ENCODE measurements around the gene MVB12A. TPM values are rescaled to one million over a fixed set of nuclear protein-coding genes. Genes with fewer than 3 reads are reported as not detected.

Gene MVB12A
- total and polyA plus RNA-seq, 2 experiments from 2014 or later, result 36.6 to 60.3 TPM

DNA sequence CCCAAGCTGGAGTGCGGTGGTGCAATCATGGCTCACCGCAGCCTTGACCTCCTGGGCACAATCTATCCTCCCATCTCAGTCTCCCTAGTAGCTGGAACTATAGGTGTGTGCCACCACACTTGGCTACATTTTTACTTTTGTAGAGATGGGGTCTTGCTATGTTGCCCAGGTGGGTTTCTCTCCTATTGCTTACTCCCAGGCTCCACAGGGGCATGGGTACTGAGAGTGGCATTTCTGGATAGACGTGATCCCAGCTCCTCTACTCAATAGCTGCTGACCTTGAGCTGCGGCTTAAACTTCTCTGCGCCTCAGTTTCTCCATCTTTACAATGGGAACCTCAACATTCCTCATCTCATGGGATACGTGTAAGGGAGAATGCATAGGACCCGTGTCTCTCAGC lies 11.6 kb downstream of the MVB12A start:
- no peaks in the 10 kb centered on the region for H3K79me2 ChIP-seq (replicated peaks; ENCODE audit: insufficient read depth)
- no peaks in the 10 kb centered on the region for H3K9me2 ChIP-seq (ENCODE audit: insufficient read depth)
- TF ChIP-seq, protein P1, sequence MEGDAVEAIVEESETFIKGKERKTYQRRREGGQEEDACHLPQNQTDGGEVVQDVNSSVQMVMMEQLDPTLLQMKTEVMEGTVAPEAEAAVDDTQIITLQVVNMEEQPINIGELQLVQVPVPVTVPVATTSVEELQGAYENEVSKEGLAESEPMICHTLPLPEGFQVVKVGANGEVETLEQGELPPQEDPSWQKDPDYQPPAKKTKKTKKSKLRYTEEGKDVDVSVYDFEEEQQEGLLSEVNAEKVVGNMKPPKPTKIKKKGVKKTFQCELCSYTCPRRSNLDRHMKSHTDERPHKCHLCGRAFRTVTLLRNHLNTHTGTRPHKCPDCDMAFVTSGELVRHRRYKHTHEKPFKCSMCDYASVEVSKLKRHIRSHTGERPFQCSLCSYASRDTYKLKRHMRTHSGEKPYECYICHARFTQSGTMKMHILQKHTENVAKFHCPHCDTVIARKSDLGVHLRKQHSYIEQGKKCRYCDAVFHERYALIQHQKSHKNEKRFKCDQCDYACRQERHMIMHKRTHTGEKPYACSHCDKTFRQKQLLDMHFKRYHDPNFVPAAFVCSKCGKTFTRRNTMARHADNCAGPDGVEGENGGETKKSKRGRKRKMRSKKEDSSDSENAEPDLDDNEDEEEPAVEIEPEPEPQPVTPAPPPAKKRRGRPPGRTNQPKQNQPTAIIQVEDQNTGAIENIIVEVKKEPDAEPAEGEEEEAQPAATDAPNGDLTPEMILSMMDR (conservative IDR thresholded peaks at IDR 0.05; ENCODE audit: low read depth in 2 of 2), result no peak
- TF ChIP-seq STAT1 (IDR thresholded peaks at IDR 0.05; ENCODE audit: unreplicated experiment) (no peak), CREB1 (CRISPR knock-in tag; IDR thresholded peaks at IDR 0.05; ENCODE audit: low read depth) (no peak), ZNF331 (CRISPR knock-in tag; IDR thresholded peaks at IDR 0.05; ENCODE audit: low read depth) (no peak), NANOG (IDR thresholded peaks at IDR 0.05; ENCODE audit: borderline replicate concordance) (no peak), EZH2phosphoT487 (IDR thresholded peaks at IDR 0.05; ENCODE audit: unreplicated experiment) (no peak), EZH2 (IDR thresholded peaks at IDR 0.05; ENCODE audit: low read depth, unreplicated experiment) (no peak), ZNF114 (CRISPR knock-in tag; IDR thresholded peaks at IDR 0.05) (no peak), JUNB (IDR thresholded peaks at IDR 0.05; ENCODE audit: unreplicated experiment) (no peak), POLR2AphosphoS5 (IDR thresholded peaks at IDR 0.05; ENCODE audit: low read depth) (no peak)
- TF ChIP-seq, protein P2, sequence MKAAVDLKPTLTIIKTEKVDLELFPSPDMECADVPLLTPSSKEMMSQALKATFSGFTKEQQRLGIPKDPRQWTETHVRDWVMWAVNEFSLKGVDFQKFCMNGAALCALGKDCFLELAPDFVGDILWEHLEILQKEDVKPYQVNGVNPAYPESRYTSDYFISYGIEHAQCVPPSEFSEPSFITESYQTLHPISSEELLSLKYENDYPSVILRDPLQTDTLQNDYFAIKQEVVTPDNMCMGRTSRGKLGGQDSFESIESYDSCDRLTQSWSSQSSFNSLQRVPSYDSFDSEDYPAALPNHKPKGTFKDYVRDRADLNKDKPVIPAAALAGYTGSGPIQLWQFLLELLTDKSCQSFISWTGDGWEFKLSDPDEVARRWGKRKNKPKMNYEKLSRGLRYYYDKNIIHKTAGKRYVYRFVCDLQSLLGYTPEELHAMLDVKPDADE (IDR thresholded peaks at IDR 0.05), result no peak
- TF ChIP-seq, protein P3, sequence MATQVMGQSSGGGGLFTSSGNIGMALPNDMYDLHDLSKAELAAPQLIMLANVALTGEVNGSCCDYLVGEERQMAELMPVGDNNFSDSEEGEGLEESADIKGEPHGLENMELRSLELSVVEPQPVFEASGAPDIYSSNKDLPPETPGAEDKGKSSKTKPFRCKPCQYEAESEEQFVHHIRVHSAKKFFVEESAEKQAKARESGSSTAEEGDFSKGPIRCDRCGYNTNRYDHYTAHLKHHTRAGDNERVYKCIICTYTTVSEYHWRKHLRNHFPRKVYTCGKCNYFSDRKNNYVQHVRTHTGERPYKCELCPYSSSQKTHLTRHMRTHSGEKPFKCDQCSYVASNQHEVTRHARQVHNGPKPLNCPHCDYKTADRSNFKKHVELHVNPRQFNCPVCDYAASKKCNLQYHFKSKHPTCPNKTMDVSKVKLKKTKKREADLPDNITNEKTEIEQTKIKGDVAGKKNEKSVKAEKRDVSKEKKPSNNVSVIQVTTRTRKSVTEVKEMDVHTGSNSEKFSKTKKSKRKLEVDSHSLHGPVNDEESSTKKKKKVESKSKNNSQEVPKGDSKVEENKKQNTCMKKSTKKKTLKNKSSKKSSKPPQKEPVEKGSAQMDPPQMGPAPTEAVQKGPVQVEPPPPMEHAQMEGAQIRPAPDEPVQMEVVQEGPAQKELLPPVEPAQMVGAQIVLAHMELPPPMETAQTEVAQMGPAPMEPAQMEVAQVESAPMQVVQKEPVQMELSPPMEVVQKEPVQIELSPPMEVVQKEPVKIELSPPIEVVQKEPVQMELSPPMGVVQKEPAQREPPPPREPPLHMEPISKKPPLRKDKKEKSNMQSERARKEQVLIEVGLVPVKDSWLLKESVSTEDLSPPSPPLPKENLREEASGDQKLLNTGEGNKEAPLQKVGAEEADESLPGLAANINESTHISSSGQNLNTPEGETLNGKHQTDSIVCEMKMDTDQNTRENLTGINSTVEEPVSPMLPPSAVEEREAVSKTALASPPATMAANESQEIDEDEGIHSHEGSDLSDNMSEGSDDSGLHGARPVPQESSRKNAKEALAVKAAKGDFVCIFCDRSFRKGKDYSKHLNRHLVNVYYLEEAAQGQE (IDR thresholded peaks at IDR 0.05; ENCODE audit: unreplicated experiment), result no peak
- TF ChIP-seq, protein P4, sequence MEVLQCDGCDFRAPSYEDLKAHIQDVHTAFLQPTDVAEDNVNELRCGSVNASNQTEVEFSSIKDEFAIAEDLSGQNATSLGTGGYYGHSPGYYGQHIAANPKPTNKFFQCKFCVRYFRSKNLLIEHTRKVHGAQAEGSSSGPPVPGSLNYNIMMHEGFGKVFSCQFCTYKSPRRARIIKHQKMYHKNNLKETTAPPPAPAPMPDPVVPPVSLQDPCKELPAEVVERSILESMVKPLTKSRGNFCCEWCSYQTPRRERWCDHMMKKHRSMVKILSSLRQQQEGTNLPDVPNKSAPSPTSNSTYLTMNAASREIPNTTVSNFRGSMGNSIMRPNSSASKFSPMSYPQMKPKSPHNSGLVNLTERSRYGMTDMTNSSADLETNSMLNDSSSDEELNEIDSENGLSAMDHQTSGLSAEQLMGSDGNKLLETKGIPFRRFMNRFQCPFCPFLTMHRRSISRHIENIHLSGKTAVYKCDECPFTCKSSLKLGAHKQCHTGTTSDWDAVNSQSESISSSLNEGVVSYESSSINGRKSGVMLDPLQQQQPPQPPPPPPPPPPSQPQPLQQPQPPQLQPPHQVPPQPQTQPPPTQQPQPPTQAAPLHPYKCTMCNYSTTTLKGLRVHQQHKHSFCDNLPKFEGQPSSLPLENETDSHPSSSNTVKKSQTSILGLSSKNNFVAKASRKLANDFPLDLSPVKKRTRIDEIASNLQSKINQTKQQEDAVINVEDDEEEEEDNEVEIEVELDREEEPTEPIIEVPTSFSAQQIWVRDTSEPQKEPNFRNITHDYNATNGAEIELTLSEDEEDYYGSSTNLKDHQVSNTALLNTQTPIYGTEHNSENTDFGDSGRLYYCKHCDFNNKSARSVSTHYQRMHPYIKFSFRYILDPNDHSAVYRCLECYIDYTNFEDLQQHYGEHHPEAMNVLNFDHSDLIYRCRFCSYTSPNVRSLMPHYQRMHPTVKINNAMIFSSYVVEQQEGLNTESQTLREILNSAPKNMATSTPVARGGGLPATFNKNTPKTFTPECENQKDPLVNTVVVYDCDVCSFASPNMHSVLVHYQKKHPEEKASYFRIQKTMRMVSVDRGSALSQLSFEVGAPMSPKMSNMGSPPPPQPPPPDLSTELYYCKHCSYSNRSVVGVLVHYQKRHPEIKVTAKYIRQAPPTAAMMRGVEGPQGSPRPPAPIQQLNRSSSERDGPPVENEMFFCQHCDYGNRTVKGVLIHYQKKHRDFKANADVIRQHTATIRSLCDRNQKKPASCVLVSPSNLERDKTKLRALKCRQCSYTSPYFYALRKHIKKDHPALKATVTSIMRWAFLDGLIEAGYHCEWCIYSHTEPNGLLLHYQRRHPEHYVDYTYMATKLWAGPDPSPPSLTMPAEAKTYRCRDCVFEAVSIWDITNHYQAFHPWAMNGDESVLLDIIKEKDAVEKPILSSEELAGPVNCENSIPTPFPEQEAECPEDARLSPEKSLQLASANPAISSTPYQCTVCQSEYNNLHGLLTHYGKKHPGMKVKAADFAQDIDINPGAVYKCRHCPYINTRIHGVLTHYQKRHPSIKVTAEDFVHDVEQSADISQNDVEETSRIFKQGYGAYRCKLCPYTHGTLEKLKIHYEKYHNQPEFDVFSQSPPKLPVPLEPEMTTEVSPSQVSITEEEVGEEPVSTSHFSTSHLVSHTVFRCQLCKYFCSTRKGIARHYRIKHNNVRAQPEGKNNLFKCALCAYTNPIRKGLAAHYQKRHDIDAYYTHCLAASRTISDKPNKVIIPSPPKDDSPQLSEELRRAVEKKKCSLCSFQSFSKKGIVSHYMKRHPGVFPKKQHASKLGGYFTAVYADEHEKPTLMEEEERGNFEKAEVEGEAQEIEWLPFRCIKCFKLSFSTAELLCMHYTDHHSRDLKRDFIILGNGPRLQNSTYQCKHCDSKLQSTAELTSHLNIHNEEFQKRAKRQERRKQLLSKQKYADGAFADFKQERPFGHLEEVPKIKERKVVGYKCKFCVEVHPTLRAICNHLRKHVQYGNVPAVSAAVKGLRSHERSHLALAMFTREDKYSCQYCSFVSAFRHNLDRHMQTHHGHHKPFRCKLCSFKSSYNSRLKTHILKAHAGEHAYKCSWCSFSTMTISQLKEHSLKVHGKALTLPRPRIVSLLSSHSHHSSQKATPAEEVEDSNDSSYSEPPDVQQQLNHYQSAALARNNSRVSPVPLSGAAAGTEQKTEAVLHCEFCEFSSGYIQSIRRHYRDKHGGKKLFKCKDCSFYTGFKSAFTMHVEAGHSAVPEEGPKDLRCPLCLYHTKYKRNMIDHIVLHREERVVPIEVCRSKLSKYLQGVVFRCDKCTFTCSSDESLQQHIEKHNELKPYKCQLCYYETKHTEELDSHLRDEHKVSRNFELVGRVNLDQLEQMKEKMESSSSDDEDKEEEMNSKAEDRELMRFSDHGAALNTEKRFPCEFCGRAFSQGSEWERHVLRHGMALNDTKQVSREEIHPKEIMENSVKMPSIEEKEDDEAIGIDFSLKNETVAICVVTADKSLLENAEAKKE (CRISPR knock-in tag; IDR thresholded peaks at IDR 0.05), result no peak
- H3K27me3 Mint-ChIP-seq (ENCODE audit: insufficient read depth, low read depth, poor library complexity), result peaks cover 4% of the 10 kb centered on the region
- no peak overlapping the region for H3K27ac Mint-ChIP-seq
- H3K9me3 Mint-ChIP-seq, result no peaks in the 10 kb centered on the region; the same call in 2 of the 3 replicates
- H3K27me3 ChIP-seq (ENCODE audit: insufficient read depth), result no peaks in the 10 kb centered on the region
- no peak overlapping the region for H2AFZ ChIP-seq
- DNase-seq (ENCODE audit: low spot score) (no peak), ATAC-seq (no peak)
- H3F3A ChIP-seq (replicated peaks; ENCODE audit: low read depth), result no peaks in the 10 kb centered on the region
- no peaks in the 10 kb centered on the region for H3K36me3 Mint-ChIP-seq (ENCODE audit: low read depth)
- H3K4me1 Mint-ChIP-seq, result no peaks in the 10 kb centered on the region
- no peak overlapping the region for H3K4me3 ChIP-seq
- H3K4me1 ChIP-seq (ENCODE audit: insufficient read depth), result no peaks in the 10 kb centered on the region
- no peaks in the 10 kb centered on the region for H4K20me1 ChIP-seq (replicated peaks; ENCODE audit: insufficient read depth)
- H3K4me3 Mint-ChIP-seq, result no peak overlapping the region
- no peaks in the 10 kb centered on the region for H3K36me3 ChIP-seq (ENCODE audit: insufficient read depth)
- H3K4me2 ChIP-seq, result no peak overlapping the region
- H3K27ac ChIP-seq (ENCODE audit: low read depth), result no peak overlapping the region
